GM15510 (cell line): Measurements from ENCODE around the gene HRG.

Experiments
- POLR2A ChIP-seq: IDR thresholded peaks from 3 replicates; pipeline ENCODE4 v1.6.1; 2011; ENCODE audit warnings: borderline replicate concordance; ENCODE audit not compliant: insufficient read length; ENCODE audit errors: extremely low read depth

The HRG gene

GRCh38 chr3:186694288-186695032 lies 28.6 kb downstream of the HRG start:
- TF ChIP-seq POLR2A: no peak

DNA sequence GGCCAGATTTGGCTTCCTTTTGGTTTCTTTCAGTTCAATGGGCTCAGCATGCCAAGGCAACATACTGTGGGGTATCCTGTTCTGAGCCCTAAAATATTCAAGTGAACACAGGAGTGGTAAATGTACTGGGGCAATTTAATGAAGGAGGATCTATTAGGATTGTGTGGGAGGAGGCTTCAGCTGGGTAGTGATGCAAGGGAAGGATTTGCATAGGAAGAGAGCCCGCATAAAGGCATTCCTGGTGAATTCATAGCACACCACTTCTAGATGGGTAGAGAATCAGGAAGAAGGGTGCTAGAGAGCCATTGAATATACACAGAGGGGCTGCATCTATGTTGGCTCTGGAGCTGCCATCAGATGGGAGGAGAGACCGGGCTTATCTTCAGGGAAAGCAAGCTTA lies 30.7 kb downstream of the HRG start:
- TF ChIP-seq POLR2A: no peak

DNA sequence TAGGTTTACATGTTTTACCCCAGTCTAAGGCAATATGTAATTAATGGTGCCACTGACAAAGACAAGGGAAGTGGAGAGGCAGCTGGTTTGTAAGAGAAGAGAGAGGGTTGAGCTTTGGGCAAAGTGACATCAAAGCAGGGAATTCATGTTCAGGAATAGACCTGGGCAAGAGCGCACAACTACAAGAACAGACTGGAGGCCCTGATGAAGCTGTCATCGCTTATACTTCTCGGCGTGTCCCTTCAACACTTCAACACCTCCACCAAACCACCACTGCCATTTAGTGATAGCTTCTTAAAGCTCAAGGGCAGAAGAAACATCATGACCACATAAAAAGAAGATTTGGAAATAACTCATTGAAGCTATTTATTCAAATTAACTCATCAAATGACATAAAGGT lies 31.7 kb downstream of the HRG start:
- TF ChIP-seq POLR2A: no peak

- TF ChIP-seq POLR2A: no peak
These were observed 34.5 kb downstream of the HRG start for GRCh38 chr3:186700267-186700666.

DNA sequence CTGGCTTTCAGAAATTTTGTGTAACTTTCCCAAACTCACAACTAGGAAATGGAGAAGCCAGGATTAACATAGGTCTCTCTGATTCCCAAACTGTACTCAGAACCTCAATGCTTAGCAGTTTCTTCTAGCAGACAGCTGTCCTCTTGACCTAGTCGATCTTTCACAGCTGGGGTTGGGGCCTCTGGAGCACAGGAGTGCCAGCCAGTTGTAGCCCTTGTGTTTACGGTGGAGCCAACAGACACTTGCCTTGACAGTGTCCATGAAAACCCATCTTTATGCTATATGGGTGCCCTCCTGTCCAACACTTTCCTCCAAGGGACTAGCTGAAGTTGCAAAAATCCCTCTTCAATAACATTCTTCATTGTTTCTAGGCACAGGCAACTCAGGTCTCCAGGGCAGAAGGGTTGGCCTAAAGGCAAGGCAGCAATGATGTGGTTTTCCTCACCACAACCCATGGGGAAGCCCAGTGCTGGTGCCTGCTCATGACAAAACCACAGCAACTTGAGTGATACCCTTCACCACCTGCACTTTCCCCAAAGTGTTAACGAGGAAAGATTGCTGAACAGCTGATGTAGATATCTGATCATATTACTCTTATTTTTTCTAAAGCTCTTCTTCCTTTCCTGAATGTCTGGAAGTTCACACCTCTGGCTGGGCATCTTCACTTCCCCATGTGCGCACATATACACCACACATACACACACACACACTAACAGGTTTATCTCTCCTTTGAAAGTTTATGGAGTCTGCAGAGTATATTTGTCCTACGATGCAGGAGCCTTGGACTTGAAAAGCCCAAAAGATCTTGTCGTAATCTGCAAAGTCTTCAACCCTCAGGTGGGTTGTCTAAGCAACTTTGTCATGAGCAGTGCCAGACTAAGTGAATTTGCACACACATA lies 40.3 kb downstream of the HRG start:
- no peak for TF ChIP-seq POLR2A

- no peak for TF ChIP-seq POLR2A
These were observed 43.3 kb downstream of the HRG start for GRCh38 chr3:186708983-186709679.

DNA sequence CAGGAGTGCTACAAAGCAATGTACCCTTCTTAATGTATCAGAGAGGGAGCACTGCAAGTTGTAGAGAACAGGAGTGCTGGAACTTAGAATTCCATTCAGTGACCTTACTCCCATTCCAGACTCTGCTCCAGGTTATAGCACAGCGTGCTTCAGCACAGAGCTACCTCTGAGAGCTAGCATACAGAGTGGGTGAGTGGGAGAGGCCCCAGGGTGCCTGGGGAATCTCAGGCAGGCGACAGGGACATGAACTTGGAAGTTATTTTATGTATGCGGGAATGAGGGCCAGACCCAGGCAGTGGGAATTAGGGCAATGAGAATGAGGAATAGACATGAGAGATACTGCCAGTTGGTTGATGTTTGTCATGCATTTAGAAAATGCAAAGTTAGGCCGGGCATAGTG lies 47.7 kb downstream of the HRG start:
- no peak for TF ChIP-seq POLR2A

GRCh38 chr3:186717039-186717457 lies 51.2 kb downstream of the HRG start, which contains the start of gene KNG1:
Gene KNG1 (plus strand): TSS chr3:186717359. CDS start chr3:186717543, 184 bp downstream.
- no peak for TF ChIP-seq POLR2A

- no peak for TF ChIP-seq POLR2A
These were observed 54.3 kb downstream of the HRG start for GRCh38 chr3:186719945-186720739.

- TF ChIP-seq POLR2A: no peak
These were observed 56.6 kb downstream of the HRG start for GRCh38 chr3:186722457-186722856.

DNA sequence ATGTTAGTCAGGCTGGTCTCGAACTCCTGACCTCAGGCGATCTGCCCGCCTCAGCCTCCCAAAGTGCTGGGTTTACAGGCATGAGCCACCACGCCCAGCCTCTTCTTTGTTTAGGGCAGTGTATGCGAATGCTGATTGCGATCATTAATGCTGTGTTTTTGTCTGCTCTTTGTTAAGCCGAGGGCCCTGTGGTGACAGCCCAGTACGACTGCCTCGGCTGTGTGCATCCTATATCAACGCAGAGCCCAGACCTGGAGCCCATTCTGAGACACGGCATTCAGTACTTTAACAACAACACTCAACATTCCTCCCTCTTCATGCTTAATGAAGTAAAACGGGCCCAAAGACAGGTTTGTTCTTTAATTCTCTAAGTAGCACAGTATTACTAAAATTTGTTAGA lies 59.1 kb downstream of the HRG start:
- TF ChIP-seq POLR2A: no peak
